Measurements from ENCODE around the gene MCOLN3.

MCOLN3 gene

DNA sequence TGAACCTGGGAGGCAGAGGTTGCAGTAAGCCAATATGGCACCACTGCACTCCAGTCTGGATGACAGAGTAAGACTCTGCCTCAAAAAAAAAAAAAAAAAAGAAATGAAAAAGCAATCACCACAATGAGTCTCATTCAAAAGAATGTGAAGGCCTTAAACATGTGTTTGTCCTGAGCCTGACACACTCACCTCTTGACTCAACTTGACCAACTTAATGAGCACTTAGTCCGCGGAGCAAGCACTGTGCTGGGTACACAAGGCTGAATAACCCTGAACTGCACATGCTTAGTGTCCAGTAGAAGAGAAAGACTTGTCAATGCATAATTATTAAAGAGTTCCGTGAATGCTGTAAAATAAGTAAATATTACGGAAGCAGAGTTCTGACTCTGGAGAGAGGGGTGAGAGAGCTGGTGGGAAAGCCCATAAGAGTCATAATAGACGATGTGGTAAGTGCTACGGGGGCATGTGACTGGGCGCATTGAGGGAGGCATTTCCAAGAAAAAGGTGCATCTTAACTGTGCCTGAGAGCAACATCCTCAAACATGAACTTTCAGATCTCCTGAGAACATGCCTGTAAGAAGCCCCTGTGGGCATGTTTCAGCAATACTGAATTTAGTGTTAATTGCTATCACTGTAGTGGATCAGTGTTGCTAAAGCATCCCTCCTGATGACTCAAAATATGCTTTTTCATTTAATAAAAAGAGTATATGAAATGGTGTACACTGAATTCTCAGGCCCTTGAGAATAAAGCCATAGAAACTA is 78.6 kb downstream of the MCOLN3 start:
- no peak for DNase-seq (ENCODE audit: low read depth in 1 of 2, low spot score in 1 of 2)
- Histone ChIP-seq H3K27ac (replicated peaks) (no peak overlapping the region), H3K27me3 (ENCODE audit: insufficient read depth, poor library complexity, severe bottlenecking) (no peaks in the 10 kb centered on the region), H3K4me3 (replicated peaks; ENCODE audit: insufficient read depth, low read length) (no peak overlapping the region)
- no peak for TF ChIP-seq GABPA (IDR thresholded peaks at IDR 0.05; ENCODE audit: low read depth)
- no peak for TF ChIP-seq POLR2AphosphoS5 (IDR thresholded peaks at IDR 0.05; ENCODE audit: low read depth)
- TF ChIP-seq, protein P1, sequence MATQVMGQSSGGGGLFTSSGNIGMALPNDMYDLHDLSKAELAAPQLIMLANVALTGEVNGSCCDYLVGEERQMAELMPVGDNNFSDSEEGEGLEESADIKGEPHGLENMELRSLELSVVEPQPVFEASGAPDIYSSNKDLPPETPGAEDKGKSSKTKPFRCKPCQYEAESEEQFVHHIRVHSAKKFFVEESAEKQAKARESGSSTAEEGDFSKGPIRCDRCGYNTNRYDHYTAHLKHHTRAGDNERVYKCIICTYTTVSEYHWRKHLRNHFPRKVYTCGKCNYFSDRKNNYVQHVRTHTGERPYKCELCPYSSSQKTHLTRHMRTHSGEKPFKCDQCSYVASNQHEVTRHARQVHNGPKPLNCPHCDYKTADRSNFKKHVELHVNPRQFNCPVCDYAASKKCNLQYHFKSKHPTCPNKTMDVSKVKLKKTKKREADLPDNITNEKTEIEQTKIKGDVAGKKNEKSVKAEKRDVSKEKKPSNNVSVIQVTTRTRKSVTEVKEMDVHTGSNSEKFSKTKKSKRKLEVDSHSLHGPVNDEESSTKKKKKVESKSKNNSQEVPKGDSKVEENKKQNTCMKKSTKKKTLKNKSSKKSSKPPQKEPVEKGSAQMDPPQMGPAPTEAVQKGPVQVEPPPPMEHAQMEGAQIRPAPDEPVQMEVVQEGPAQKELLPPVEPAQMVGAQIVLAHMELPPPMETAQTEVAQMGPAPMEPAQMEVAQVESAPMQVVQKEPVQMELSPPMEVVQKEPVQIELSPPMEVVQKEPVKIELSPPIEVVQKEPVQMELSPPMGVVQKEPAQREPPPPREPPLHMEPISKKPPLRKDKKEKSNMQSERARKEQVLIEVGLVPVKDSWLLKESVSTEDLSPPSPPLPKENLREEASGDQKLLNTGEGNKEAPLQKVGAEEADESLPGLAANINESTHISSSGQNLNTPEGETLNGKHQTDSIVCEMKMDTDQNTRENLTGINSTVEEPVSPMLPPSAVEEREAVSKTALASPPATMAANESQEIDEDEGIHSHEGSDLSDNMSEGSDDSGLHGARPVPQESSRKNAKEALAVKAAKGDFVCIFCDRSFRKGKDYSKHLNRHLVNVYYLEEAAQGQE (IDR thresholded peaks at IDR 0.05; ENCODE audit: insufficient replicate concordance, low read depth) = no peak
- TF ChIP-seq, protein P2, sequence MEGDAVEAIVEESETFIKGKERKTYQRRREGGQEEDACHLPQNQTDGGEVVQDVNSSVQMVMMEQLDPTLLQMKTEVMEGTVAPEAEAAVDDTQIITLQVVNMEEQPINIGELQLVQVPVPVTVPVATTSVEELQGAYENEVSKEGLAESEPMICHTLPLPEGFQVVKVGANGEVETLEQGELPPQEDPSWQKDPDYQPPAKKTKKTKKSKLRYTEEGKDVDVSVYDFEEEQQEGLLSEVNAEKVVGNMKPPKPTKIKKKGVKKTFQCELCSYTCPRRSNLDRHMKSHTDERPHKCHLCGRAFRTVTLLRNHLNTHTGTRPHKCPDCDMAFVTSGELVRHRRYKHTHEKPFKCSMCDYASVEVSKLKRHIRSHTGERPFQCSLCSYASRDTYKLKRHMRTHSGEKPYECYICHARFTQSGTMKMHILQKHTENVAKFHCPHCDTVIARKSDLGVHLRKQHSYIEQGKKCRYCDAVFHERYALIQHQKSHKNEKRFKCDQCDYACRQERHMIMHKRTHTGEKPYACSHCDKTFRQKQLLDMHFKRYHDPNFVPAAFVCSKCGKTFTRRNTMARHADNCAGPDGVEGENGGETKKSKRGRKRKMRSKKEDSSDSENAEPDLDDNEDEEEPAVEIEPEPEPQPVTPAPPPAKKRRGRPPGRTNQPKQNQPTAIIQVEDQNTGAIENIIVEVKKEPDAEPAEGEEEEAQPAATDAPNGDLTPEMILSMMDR (IDR thresholded peaks at IDR 0.05; ENCODE audit: insufficient read depth, low read length) = no peak
- TF ChIP-seq SPI1 (IDR thresholded peaks at IDR 0.05; ENCODE audit: borderline replicate concordance, low read depth) = no peak

DNA sequence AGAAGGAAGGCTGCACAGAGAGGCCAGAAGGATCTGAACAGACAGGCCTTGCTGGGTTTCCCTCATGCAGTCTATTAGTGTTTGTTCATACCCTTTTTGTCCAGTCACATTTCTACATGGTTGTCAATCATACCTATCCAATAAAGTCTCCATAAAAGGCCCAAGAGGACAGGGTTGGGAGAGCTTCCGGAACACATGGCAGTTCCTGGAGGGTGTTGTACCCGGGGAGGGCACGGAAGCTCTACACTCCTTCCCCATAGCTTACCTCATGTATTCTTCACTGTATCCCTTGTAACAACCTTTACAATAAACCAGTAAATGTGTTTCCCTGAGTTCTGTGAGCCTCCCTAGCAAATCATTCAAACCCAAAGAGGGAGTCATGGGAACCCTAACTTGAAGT is 79.4 kb downstream of the MCOLN3 start:
- DNase-seq (ENCODE audit: low read depth in 1 of 2, low spot score in 1 of 2) = no peak
- TF ChIP-seq SPI1 (IDR thresholded peaks at IDR 0.05; ENCODE audit: borderline replicate concordance, low read depth) (no peak), POLR2AphosphoS5 (IDR thresholded peaks at IDR 0.05; ENCODE audit: low read depth) (no peak), GABPA (IDR thresholded peaks at IDR 0.05; ENCODE audit: low read depth) (no peak)
- Histone ChIP-seq H3K4me3 (replicated peaks; ENCODE audit: insufficient read depth, low read length) (no peak overlapping the region), H3K27me3 (ENCODE audit: insufficient read depth, poor library complexity, severe bottlenecking) (no peaks in the 10 kb centered on the region), H3K27ac (replicated peaks) (no peak overlapping the region)

DNA sequence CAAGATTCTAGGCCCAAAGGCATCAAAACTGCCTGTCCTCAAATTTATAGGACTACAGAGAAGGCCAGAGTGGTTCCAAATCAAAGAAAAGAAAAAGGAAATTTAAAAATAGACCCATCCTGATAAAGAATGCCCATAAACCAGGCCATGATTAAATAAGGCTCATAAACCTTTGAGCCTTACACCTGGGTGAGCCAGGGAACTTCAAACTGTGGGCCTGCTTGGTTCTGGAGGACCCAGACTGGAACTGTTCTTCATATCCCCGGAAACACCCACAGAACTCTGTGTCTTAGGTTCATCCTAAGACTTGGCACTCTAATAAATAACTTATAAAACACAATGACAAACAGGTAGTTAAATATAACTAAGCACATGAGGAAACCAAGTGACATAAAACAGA is 80.2 kb downstream of the MCOLN3 start:
- no peak for DNase-seq (ENCODE audit: low read depth in 1 of 2, low spot score in 1 of 2)
- no peak overlapping the region for H3K27ac ChIP-seq (replicated peaks)
- H3K4me3 ChIP-seq (replicated peaks; ENCODE audit: insufficient read depth, low read length) = no peak overlapping the region
- H3K27me3 ChIP-seq (ENCODE audit: insufficient read depth, poor library complexity, severe bottlenecking) = no peaks in the 10 kb centered on the region
- TF ChIP-seq POLR2AphosphoS5 (IDR thresholded peaks at IDR 0.05; ENCODE audit: low read depth) (no peak), GABPA (IDR thresholded peaks at IDR 0.05; ENCODE audit: low read depth) (no peak), SPI1 (IDR thresholded peaks at IDR 0.05; ENCODE audit: borderline replicate concordance, low read depth) (no peak)
- TF ChIP-seq, protein P2 (IDR thresholded peaks at IDR 0.05; ENCODE audit: insufficient read depth, low read length) = no peak
- TF ChIP-seq, protein P1 (IDR thresholded peaks at IDR 0.05; ENCODE audit: insufficient replicate concordance, low read depth) = no peak

All from HL-60 (cell line).